Measurements from ENCODE around the gene RBMS3. TPM values are rescaled to one million over a fixed set of nuclear protein-coding genes. Genes with fewer than 3 reads are reported as not detected.

RBMS3 gene
- total and polyA plus RNA-seq, 2 of the 8 experiments (the other 6 are each of a cell fraction or from before 2014, with no cell fraction given) = 3.7 to 6.9 TPM

DNA sequence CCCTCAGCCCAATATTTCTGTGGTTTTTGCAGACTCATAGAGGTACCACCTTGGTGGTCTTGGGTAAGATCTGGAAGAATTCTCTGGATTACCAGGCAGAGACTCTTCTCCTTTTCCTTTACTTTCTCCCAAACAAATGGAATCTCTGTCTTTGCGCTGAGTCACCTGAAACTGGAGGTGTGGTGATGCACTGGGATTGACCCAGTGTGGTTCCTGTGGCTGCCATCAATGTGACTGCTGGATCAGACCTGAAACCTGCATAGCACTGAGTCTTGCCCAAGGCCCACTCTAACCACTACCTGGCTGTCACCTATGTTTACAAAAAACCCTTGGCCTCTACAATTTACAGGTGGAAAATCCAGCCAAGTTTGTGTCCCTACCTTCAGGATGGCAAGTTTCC is 295.3 kb downstream of the RBMS3 start:
- Histone ChIP-seq H4K91ac (replicated peaks; ENCODE audit: insufficient read length, low read length) (no peak overlapping the region), H3K23me2 (ENCODE audit: low read depth, low read length) (no peaks in the 10 kb centered on the region), H3K36me3 (ENCODE audit: control insufficient read depth in 2 of 4, insufficient read depth in 4 of 4, low read length in 3 of 4) (no peaks in the 10 kb centered on the region), H3K56ac (replicated peaks; ENCODE audit: insufficient read length, low read depth, low read length) (no peak overlapping the region), H2BK20ac (ENCODE audit: low read length) (no peak overlapping the region), H3K79me2 (ENCODE audit: control insufficient read depth in 1 of 2, insufficient read depth in 2 of 2, low read length in 2 of 2) (no peaks in the 10 kb centered on the region), H3K23ac (ENCODE audit: insufficient read length) (no peak overlapping the region), H3K4ac (replicated peaks; ENCODE audit: insufficient read length, low read depth, low read length) (no peak overlapping the region), H3K4me2 (ENCODE audit: insufficient read depth in 1 of 2, low read depth in 2 of 2, low read length in 2 of 2) (no peak overlapping the region), H3K14ac (ENCODE audit: insufficient read length) (no peak overlapping the region), H4K8ac (ENCODE audit: extremely low read depth, insufficient read depth, low read length) (no peak overlapping the region), H3K9me3 (ENCODE audit: insufficient read depth in 2 of 2, low read depth in 1 of 2, low read length in 1 of 2) (no peaks in the 10 kb centered on the region), H3K27me3 (replicated peaks in 1 of 4; ENCODE audit: control insufficient read depth in 3 of 4, extremely low read depth in 1 of 4, insufficient read depth in 3 of 4, low read length in 3 of 4) (no peaks in the 10 kb centered on the region), H3K18ac (ENCODE audit: extremely low read depth, low read length) (no peak overlapping the region), H2BK5ac (ENCODE audit: low read depth, low read length) (no peak overlapping the region), H2AK5ac (ENCODE audit: low read depth, low read length) (no peak overlapping the region), H2BK120ac (replicated peaks; ENCODE audit: low read depth, low read length) (no peak overlapping the region), H3K4me1 (replicated peaks in 1 of 4; ENCODE audit: control insufficient read depth in 3 of 4, insufficient read depth in 4 of 4, low read length in 3 of 4) (no peaks in the 10 kb centered on the region), H3K9ac (replicated peaks in 1 of 4; ENCODE audit: extremely low read depth in 1 of 4, low read depth in 3 of 4, low read length in 3 of 4) (no peak overlapping the region), H3K27ac (ENCODE audit: low read depth, low read length) (no peak overlapping the region), H3K4me3 (ENCODE audit: extremely low read depth in 1 of 4, insufficient read depth in 2 of 4, low read depth in 3 of 4, low read length in 4 of 4) (no peak overlapping the region), H2BK15ac (ENCODE audit: low read length) (no peak overlapping the region), H3K79me1 (ENCODE audit: low read depth, low read length) (no peaks in the 10 kb centered on the region), H4K20me1 (replicated peaks in 1 of 2; ENCODE audit: control insufficient read depth in 1 of 2, insufficient read depth in 2 of 2, low read length in 2 of 2) (no peaks in the 10 kb centered on the region), H2BK12ac (ENCODE audit: low read depth, low read length) (no peak overlapping the region), H4K5ac (ENCODE audit: insufficient read length, low read depth, low read length) (no peak overlapping the region), H2AFZ (ENCODE audit: low read length) (no peak overlapping the region)
- ChIA-PET POLR2A (ENCODE audit: partially characterized antibody) (no interaction called here), CTCF (ENCODE audit: partially characterized antibody) (no interaction called here)
- FAIRE-seq (no peak), DNase-seq (ENCODE audit: low read depth in 1 of 2, low spot score in 2 of 2) (no peak)
- whole genome bisulfite sequencing, 2 experiments (ENCODE audit: extremely low coverage in 1 of 2, insufficient coverage in 1 of 2, insufficient read length in 1 of 2, insufficient replicate concordance in 2 of 2, low coverage in 1 of 2, low lambda C conversion rate in 2 of 2, missing lambda C conversion rate in 1 of 2) = 86% methylated on average over 1 of the region's 1 CpG; no CpG with 5 or more reads in 1 of the 2 experiments
- no peak for TF ChIP-seq TAF1 (IDR thresholded peaks at IDR 0.05; ENCODE audit: low read depth, low read length)
- TF ChIP-seq SP4 (IDR thresholded peaks at IDR 0.05; ENCODE audit: low read length) = no peak
- TF ChIP-seq, protein P1, sequence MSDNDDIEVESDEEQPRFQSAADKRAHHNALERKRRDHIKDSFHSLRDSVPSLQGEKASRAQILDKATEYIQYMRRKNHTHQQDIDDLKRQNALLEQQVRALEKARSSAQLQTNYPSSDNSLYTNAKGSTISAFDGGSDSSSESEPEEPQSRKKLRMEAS (IDR thresholded peaks at IDR 0.05) = no peak
- no peak for TF ChIP-seq SIX5 (IDR thresholded peaks at IDR 0.05; ENCODE audit: low read depth, low read length)
- TF ChIP-seq TAF7 (optimal IDR thresholded peaks at IDR 0.05; ENCODE audit: borderline replicate concordance, low read depth, low read length) = no peak
- no peak for TF ChIP-seq CEBPB (IDR thresholded peaks at IDR 0.05; ENCODE audit: low read depth, low read length)
- no peak for TF ChIP-seq JUND (IDR thresholded peaks at IDR 0.05; ENCODE audit: low read length)
- no peak for TF ChIP-seq SIN3A (conservative IDR thresholded peaks at IDR 0.05 in 1 of 2, IDR thresholded peaks at IDR 0.05 in 1 of 2; ENCODE audit: low read depth in 1 of 2, low read length in 2 of 2)
- TF ChIP-seq TCF12 (IDR thresholded peaks at IDR 0.05; ENCODE audit: low read depth, low read length) = no peak
- no peak for TF ChIP-seq CTBP2 (IDR thresholded peaks at IDR 0.05; ENCODE audit: borderline replicate concordance, insufficient read depth, insufficient read length, low read length)
- TF ChIP-seq FOSL1 (IDR thresholded peaks at IDR 0.05; ENCODE audit: insufficient read depth, low read depth, low read length) = no peak
- TF ChIP-seq, protein P2, sequence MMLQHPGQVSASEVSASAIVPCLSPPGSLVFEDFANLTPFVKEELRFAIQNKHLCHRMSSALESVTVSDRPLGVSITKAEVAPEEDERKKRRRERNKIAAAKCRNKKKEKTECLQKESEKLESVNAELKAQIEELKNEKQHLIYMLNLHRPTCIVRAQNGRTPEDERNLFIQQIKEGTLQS (IDR thresholded peaks at IDR 0.05; ENCODE audit: insufficient read depth, low read depth, low read length) = no peak
- TF ChIP-seq SRF (IDR thresholded peaks at IDR 0.05; ENCODE audit: low read depth, low read length) = no peak
- TF ChIP-seq BCL11A (IDR thresholded peaks at IDR 0.05; ENCODE audit: low read depth in 2 of 2, low read length in 2 of 2) = no peak
- no peak for TF ChIP-seq EZH2 (IDR thresholded peaks at IDR 0.05; ENCODE audit: low read depth, low read length, severe bottlenecking)
